T-helper 17 cell (primary cell): Measurements from ENCODE around the gene ABHD15. TPM values are rescaled to one million over a fixed set of nuclear protein-coding genes. Genes with fewer than 3 reads are reported as not detected.
A peak's percentile ranks its signal among the peaks of the same experiment; 100 is the strongest.

Experiments used
- ATAC-seq: fragments of 150-1000 bp; cut with Tn5 transposase; 2 replicates; pipeline ENCODE4 v1.10.0; 2021; ENCODE audit warnings: mild to moderate bottlenecking, moderate library complexity
- DNase-seq, 3 donors: peaks; one replicate each; pipeline versions ENCODE4 v3.0.0 to v3.0.0-alpha.2; 2020 to 2021
- H3K9me3 ChIP-seq: one replicate; pipeline ENCODE4 v1.7.0; 2013; ENCODE audit warnings: low read length, mild to moderate bottlenecking; ENCODE audit not compliant: control insufficient read depth, poor library complexity, severe bottlenecking
- H3K27ac Mint-ChIP-seq: one replicate; pipeline ENCODE4 v1.8.0; 2022; ENCODE audit warnings: mild to moderate bottlenecking, moderate library complexity, mixed read lengths
- H3K27me3 Mint-ChIP-seq: one replicate; pipeline ENCODE4 v1.8.0; 2022; ENCODE audit warnings: mixed read lengths
- H3K36me3 Mint-ChIP-seq: one replicate; pipeline ENCODE4 v1.8.0; 2022; ENCODE audit warnings: low read depth, mixed read lengths
- H3K4me1 Mint-ChIP-seq: one replicate; pipeline ENCODE4 v1.8.0; 2022; ENCODE audit warnings: mild to moderate bottlenecking, mixed read lengths
- H3K4me3 Mint-ChIP-seq: one replicate; pipeline ENCODE4 v1.8.0; 2022; ENCODE audit warnings: mild to moderate bottlenecking, moderate library complexity, mixed read lengths
- total RNA-seq, 4 donors: library from RNA in 2 of 4; stranded (reverse) in 2 of 4; gene quantifications; one replicate each; pipeline ENCODE4 v1.2.3 and lab custom pipeline; 2022 to 2026

Gene ABHD15
- total RNA-seq, 2 donors from 2014 or later = 14.2 to 15.6 TPM

- H3K4me1 Mint-ChIP-seq = peaks cover 43% of the 10 kb centered on the region
- H3K4me3 Mint-ChIP-seq = peak overlapping the region; percentile 28
- no peak for ATAC-seq
- no peak overlapping the region for H3K27ac Mint-ChIP-seq
- no peaks in the 10 kb centered on the region for H3K27me3 Mint-ChIP-seq
- no peaks in the 10 kb centered on the region for H3K36me3 Mint-ChIP-seq
- DNase-seq = no peak
- no peaks in the 10 kb centered on the region for H3K9me3 ChIP-seq
These were observed 15.9 kb upstream of the ABHD15 start for GRCh38 chr17:29582772-29583171.

DNA sequence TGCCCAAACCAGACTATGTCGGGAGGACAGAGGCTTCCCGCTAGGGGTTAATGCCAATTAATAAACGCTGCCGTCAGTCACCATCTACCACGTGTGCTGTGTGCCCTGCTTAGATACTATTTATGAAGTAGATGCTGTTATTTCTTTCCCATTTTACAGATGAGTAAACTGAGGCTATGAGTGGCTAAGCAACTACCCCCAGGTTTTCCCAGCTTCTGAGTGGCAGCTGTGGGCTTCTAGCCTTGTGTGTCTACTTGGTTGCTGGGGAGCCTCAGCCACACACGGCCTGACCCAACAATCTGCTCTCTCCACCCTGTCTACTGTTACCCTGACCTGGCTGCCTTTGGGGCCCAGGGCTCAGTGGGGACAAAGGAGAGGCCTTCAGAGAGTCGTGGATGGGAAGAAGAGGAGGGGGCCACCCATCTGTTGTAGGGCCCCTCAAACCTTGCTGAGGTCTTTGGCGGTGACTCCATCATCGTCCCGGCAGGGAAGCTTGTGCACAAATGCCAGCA is 15.5 kb upstream of the ABHD15 start:
- Mint-ChIP-seq H3K27ac (no peak overlapping the region), H3K4me3 (no peak overlapping the region), H3K36me3 (no peaks in the 10 kb centered on the region), H3K4me1 (peaks cover 39% of the 10 kb centered on the region), H3K27me3 (no peaks in the 10 kb centered on the region)
- DNase-seq (no peak), ATAC-seq (no peak)
- no peaks in the 10 kb centered on the region for H3K9me3 ChIP-seq

DNA sequence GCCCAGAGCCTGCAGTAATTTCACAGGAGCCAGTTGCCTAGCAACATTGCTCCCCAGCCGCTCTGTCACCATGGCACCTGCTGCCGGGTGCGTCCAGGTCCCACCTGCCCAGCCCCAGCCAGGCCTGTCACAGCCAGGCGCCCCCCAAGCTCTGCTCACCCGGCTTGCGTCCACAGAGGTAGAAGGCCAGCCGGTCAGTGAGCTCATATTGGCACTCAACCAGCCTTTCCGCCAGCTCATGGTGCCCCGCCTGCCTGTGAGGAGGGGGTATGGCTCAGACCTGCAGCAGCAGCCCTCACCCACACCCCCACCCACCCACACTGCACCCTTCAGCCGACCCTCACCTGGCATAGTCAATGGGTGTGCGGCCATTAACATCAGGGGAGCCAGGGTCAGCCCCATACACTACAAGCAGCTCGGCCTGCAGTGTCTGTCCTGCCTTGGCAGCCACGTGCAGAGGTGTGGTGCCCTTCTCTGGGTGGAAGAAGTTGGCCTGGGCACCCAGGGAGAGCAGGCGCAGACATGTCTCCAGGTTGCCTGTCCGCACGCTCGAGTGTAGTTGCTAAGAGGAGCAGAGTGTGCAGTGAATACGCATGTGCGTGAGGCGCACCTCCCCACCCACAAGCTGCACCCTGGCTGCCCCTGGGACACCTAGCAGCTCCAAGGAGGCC is 14.9 kb upstream of the ABHD15 start:
- H3K4me3 Mint-ChIP-seq = no peak overlapping the region
- H3K27ac Mint-ChIP-seq = no peak overlapping the region
- no peaks in the 10 kb centered on the region for H3K27me3 Mint-ChIP-seq
- H3K9me3 ChIP-seq = no peaks in the 10 kb centered on the region
- DNase-seq (no peak), ATAC-seq (no peak)
- peaks cover 36% of the 10 kb centered on the region for H3K4me1 Mint-ChIP-seq
- H3K36me3 Mint-ChIP-seq = no peaks in the 10 kb centered on the region

DNA sequence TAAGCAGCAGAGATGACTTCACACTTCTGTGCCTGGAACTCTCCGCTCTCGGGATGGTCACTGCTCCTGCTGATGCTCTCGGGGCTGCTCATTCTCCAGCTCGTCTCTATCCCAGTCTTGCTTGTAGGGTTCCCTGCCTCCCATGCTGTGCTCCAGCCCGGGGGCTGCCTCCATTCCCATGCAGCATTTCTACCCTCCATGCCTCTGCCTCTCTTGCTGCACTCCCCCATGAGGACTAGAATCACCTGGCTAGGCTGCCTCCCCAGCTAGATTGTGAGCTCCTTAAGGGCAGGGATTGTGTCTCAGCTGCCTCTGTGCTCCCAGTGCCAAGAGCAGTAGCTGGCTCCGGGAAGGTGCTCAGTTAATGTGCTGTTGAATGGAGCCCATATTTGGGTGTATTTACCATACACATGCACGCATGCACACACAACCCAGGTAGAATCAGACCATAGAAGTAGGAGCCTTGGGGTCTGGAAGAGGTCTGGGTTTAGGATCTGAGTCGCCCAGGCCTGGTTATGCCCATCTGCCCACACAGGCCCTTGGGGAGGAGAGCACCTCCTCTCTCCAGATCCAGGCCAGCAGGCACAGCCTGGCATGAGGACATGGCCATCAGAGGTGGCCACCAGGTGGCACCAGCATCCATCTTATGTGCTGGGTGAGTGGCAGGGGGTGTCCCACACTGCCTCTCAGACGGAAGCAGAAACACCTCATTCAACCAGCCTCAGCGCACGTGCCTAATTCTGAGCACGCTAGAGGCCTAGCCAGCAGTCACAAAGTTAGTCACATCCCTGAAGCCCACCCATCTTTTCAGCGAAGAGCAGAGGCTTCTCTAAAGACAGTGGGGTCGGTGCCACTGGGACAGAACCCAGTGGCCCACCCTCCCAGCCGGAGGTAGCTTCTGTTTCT is 13.3 kb upstream of the ABHD15 start:
- ATAC-seq (peak; percentile 99), DNase-seq (peak; percentile 76 to 90 (median 80))
- no peaks in the 10 kb centered on the region for H3K36me3 Mint-ChIP-seq
- H3K27me3 Mint-ChIP-seq = no peaks in the 10 kb centered on the region
- peaks cover 26% of the 10 kb centered on the region for H3K4me1 Mint-ChIP-seq
- H3K9me3 ChIP-seq = no peaks in the 10 kb centered on the region
- H3K27ac Mint-ChIP-seq = peak overlapping the region; percentile 72
- H3K4me3 Mint-ChIP-seq = no peak overlapping the region

DNA sequence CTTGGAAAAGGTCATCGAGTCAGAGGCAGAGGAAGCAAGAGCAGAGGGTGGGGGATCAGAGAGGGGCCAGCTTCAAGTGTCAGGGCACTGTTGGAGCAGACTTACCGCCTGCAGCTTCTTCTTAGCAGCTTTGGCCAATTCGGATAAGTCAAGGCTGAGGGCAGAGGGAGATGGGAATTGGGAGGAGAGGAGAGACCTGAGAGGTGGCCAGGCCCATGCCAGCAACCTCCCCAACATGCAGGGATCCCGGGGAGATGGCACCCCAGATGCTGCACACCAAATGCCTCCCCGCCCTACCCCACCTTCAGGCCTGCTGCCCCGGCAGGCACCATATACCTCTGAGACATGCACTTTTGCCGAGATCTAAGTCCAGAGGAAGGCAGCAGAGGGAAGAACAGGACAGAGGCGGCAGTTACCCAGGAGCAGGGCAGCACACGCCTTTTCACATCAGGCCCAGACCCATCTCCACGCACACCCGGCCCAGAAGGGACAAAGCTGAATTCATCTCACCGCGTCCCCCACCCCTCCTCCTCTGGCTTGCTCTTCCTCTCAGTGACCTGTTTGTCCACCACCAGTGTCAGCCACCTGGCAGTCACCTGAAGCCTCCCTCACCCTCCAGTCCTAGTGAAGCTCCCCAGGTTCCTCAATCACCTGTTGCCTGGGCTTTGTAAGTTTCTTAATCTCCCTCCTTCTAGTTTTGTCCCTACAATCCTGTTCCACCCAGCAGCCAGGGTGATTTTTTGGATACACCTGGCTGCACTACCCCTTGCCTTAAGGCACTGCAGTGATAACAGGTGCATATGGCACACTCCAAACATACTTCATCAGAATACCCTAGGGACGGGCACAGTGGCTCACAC is 12.0 kb upstream of the ABHD15 start:
- DNase-seq (no peak), ATAC-seq (no peak)
- H3K4me3 Mint-ChIP-seq = no peak overlapping the region
- peaks cover 19% of the 10 kb centered on the region for H3K4me1 Mint-ChIP-seq
- no peaks in the 10 kb centered on the region for H3K36me3 Mint-ChIP-seq
- no peaks in the 10 kb centered on the region for H3K27me3 Mint-ChIP-seq
- H3K27ac Mint-ChIP-seq = peak overlapping the region; percentile 41
- H3K9me3 ChIP-seq = no peaks in the 10 kb centered on the region

DNA sequence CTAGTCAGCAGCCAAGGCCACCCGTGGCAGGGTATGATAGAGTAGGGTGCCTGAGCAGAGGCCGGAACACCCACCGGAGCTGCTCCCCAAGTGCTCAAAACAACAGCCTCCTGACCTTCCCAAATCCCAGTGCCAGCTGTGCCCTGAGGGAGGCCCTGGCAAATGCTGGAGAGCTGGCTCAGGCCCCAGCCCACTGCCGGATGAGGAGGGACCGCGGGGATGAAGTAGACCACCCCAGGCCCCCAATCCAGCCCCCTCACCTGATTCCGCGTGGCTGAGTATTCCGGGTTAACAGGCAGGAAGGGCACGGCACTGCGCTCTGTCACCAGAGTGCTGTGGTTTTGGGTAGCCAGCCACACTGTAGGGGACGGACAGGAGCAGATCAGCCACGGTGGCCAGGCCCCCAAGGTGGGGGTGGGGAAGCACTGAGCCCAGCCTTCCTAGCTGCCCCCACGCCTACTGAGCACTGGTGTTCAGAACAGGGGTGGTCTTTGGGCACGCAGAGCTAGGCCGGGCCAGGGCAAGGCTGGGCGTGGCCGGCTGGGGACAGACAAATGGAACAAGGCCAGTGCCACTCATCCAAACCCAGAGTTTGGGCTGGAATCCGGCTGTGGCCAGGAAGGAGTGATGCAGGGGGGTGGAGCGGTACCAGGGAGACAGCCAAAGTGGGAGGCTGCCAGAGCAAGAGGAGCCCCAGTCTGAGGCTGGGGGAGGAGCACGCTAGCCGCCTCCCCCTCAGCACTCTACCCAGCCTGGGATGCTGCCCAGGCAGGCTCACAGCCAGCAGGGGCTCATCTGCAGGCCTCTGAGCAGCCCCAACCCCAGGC is 10.8 kb upstream of the ABHD15 start:
- H3K27me3 Mint-ChIP-seq = no peaks in the 10 kb centered on the region
- no peak overlapping the region for H3K4me3 Mint-ChIP-seq
- DNase-seq (no peak), ATAC-seq (no peak)
- no peaks in the 10 kb centered on the region for H3K9me3 ChIP-seq
- H3K4me1 Mint-ChIP-seq = peaks cover 21% of the 10 kb centered on the region
- no peaks in the 10 kb centered on the region for H3K36me3 Mint-ChIP-seq
- peak overlapping the region; percentile 41 for H3K27ac Mint-ChIP-seq

GRCh38 chr17:29577001-29577370 is 10.1 kb upstream of the ABHD15 start:
- ATAC-seq = no peak
- Mint-ChIP-seq H3K36me3 (no peaks in the 10 kb centered on the region), H3K27ac (no peak overlapping the region), H3K4me1 (peaks cover 17% of the 10 kb centered on the region), H3K4me3 (no peak overlapping the region), H3K27me3 (no peaks in the 10 kb centered on the region)
- no peak for DNase-seq
- H3K9me3 ChIP-seq = no peaks in the 10 kb centered on the region

DNA sequence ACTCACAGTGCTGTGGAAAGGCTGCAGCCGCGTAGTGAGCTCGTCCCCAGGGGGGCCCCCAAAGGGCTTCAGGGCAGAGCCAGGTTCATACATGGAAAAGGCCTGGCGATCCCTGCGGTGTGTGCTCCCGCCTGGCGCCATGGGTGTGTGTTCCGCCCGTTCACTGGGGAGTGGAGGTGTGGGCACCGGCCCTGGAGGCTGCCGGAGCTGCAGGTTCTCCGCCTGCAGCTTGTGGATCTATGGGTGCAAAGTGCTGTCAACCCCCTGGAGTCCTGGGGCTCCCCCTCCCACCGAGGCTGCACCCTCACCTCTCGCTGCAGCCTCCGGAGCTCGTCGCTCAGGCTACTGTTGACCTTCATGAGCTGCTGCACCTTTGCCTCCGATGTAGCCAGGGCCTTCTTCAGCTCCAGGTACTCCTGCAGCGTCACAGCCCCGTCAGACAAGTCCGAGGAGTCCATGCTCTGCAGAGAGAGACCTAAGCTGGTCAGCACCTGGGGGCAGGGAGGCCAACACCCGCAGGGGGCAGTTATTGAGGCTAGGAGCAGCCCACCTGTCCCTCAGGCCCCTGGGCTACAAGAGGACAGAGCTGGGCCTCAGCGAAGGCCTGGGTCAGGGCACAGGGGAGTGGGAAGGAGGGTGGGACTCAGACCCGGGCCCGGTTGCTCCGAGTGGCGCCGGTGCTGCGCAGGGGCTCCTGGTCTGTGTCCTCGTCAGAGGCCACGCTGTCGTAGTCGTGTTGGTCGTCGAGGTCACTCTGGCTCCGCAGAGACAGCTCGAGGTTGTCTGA is 9.6 kb upstream of the ABHD15 start:
- Mint-ChIP-seq H3K27me3 (no peaks in the 10 kb centered on the region), H3K4me1 (peaks cover 17% of the 10 kb centered on the region), H3K36me3 (no peaks in the 10 kb centered on the region), H3K4me3 (no peak overlapping the region), H3K27ac (no peak overlapping the region)
- no peak for DNase-seq
- no peak for ATAC-seq
- H3K9me3 ChIP-seq = no peaks in the 10 kb centered on the region

GRCh38 chr17:29575511-29576213 is 8.8 kb upstream of the ABHD15 start:
- DNase-seq = no peak
- Mint-ChIP-seq H3K4me1 (peaks cover 23% of the 10 kb centered on the region), H3K4me3 (no peak overlapping the region), H3K36me3 (peaks cover 1% of the 10 kb centered on the region), H3K27me3 (no peaks in the 10 kb centered on the region), H3K27ac (no peak overlapping the region)
- H3K9me3 ChIP-seq = no peaks in the 10 kb centered on the region
- no peak for ATAC-seq

DNA sequence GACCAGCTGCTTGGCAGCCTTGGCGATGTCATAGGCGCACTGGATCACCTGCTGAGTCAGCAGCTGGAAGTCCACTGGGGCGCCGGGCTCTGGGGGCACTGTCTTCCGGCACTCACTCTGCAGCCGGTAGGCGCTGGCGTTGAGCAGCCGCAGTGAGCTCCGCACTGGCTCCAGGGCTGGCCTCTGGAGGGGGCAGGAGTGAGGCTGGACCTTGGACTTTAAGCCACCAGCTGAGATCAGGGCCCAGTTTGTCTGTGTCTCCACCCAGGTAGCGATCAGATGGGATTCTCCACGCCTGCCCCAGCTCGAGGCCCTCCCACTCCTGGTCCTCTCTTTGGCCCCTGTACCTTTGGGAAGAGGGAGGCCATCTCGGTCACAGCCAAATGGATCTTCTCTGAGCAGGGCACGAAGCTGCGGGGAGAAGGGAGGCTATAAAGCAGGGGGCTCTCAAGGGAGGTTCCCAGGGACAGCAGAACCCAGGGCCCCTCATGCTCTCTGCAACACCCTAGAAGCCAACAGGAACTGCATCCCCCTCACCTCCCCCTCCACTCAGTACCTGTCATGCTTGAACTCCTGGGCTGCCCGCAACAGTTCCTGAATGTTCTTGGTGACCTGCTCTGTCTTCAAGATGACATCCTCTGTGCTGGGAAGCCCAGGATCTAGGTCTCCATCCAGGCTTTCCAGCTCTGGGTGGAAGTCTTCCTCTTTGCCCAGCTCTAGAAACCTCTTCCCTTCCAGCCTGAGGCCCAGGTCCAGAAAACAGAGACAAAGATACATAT is 8.1 kb upstream of the ABHD15 start:
- Mint-ChIP-seq H3K4me1 (peaks cover 21% of the 10 kb centered on the region), H3K4me3 (no peak overlapping the region), H3K27ac (no peak overlapping the region), H3K27me3 (no peaks in the 10 kb centered on the region), H3K36me3 (peaks cover 2% of the 10 kb centered on the region)
- DNase-seq = no peak
- H3K9me3 ChIP-seq = no peaks in the 10 kb centered on the region
- ATAC-seq = no peak
